Measurements from ENCODE around the gene ISL1. TPM values are rescaled to one million over a fixed set of nuclear protein-coding genes. Genes with fewer than 3 reads are reported as not detected.

ISL1 gene
- total and polyA plus RNA-seq, 2 of the 4 experiments (the other 2 are of a cell fraction), result under 0.01 TPM; not detected in 1

DNA sequence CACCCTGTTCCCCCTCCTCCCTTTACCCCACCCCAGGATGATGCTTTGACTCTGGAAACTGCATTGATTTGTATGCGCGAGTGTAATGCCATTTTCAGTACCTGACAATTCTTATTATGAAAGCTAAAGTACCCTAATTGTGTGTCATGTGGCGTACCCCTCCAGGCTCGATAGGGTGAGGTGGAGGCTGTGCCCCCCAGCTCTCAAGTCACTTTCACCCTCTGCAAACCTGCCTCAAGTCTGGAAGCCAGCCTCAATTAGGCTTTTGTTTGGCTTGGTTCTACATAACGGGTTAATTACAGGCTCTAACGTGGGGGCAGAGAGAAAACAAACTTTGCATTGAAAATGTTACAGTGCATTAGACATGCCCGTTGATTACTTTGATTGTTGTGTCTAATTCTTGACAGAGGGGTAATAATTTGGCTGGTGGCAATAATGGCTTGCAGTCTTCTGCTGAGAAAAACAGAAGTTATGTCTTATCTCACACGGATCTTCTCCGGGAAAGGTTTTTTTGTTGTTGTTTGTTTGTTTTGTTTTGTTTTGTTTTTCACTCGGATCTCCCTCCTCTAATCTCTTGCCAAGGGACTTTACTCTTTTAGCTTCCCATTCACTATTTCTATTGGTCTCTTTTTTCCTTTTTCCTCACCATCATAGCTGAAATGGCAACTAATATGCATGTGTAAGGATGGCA, 12.6 kb downstream of the ISL1 start:
- no peak overlapping the region for H2BK5ac ChIP-seq (ENCODE audit: low read depth, low read length, poor library complexity, severe bottlenecking)
- no peak overlapping the region for H3K27ac ChIP-seq (ENCODE audit: insufficient read depth, low read length)
- H3K4me2 ChIP-seq (ENCODE audit: low read depth, low read length), result no peak overlapping the region
- H3K79me1 ChIP-seq (ENCODE audit: low read depth in 1 of 2, low read length in 2 of 2), result no peaks in the 10 kb centered on the region
- no peak overlapping the region for H2BK120ac ChIP-seq (ENCODE audit: low read depth, low read length)
- no peak overlapping the region for H3K14ac ChIP-seq (replicated peaks; ENCODE audit: low read depth, low read length)
- no peak overlapping the region for H2AFZ ChIP-seq (replicated peaks; ENCODE audit: low read length, poor library complexity)
- 10% methylated on average over 2 of the region's 10 CpGs; no CpG with 5 or more reads in 1 of the 2 experiments for WGBS, 2 experiments (ENCODE audit: extremely low coverage in 2 of 2, insufficient read length in 1 of 2)
- H3K23ac ChIP-seq (ENCODE audit: low read depth, low read length), result no peak overlapping the region
- no peak overlapping the region for H2AK9ac ChIP-seq (replicated peaks; ENCODE audit: low read depth, low read length, poor library complexity)
- H3K9me3 ChIP-seq (ENCODE audit: control insufficient read depth, insufficient read depth, low read length), result no peaks in the 10 kb centered on the region
- POLR2A ChIA-PET (ENCODE audit: unreplicated experiment), result interaction anchor here (0.6 kb wide), 1 partner anchor 401 kb away, joined by 4 read pairs; no protein-coding TSS in a partner anchor
- TF ChIP-seq, protein P1, sequence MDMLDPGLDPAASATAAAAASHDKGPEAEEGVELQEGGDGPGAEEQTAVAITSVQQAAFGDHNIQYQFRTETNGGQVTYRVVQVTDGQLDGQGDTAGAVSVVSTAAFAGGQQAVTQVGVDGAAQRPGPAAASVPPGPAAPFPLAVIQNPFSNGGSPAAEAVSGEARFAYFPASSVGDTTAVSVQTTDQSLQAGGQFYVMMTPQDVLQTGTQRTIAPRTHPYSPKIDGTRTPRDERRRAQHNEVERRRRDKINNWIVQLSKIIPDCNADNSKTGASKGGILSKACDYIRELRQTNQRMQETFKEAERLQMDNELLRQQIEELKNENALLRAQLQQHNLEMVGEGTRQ (IDR thresholded peaks at IDR 0.05; ENCODE audit: low read depth, low read length), result no peak
- TF ChIP-seq CHD1 (IDR thresholded peaks at IDR 0.05; ENCODE audit: low read depth, low read length) (no peak), BHLHE40 (IDR thresholded peaks at IDR 0.05; ENCODE audit: low read depth, low read length) (no peak), RCOR1 (IDR thresholded peaks at IDR 0.05; ENCODE audit: insufficient replicate concordance, low read length) (no peak), FOS (IDR thresholded peaks at IDR 0.05; ENCODE audit: low read depth, low read length) (no peak), RAD21 (IDR thresholded peaks at IDR 0.05; ENCODE audit: low read length) (no peak), MXI1 (IDR thresholded peaks at IDR 0.05; ENCODE audit: borderline replicate concordance, low read depth, low read length) (no peak), CEBPB (IDR thresholded peaks at IDR 0.05; ENCODE audit: low read depth, low read length) (no peak), RFX5 (IDR thresholded peaks at IDR 0.05; ENCODE audit: low read depth, low read length) (no peak), NFE2L2 (IDR thresholded peaks at IDR 0.05; ENCODE audit: low read depth, low read length) (no peak), MAFK (IDR thresholded peaks at IDR 0.05; ENCODE audit: low read depth, low read length) (no peak)
- TF ChIP-seq, protein P2, sequence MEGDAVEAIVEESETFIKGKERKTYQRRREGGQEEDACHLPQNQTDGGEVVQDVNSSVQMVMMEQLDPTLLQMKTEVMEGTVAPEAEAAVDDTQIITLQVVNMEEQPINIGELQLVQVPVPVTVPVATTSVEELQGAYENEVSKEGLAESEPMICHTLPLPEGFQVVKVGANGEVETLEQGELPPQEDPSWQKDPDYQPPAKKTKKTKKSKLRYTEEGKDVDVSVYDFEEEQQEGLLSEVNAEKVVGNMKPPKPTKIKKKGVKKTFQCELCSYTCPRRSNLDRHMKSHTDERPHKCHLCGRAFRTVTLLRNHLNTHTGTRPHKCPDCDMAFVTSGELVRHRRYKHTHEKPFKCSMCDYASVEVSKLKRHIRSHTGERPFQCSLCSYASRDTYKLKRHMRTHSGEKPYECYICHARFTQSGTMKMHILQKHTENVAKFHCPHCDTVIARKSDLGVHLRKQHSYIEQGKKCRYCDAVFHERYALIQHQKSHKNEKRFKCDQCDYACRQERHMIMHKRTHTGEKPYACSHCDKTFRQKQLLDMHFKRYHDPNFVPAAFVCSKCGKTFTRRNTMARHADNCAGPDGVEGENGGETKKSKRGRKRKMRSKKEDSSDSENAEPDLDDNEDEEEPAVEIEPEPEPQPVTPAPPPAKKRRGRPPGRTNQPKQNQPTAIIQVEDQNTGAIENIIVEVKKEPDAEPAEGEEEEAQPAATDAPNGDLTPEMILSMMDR (conservative IDR thresholded peaks at IDR 0.05; ENCODE audit: low read depth, low read length), result no peak
- H2AK5ac ChIP-seq (ENCODE audit: low read depth, low read length), result no peak overlapping the region
- DNase-seq (no peak), ATAC-seq (ENCODE audit: low read depth) (no peak)
- no peak overlapping the region for H4K8ac ChIP-seq (ENCODE audit: low read depth in 2 of 2, low read length in 2 of 2)
- no peak overlapping the region for H4K5ac ChIP-seq (ENCODE audit: low read depth, low read length)
- H3K4me1 ChIP-seq (ENCODE audit: control insufficient read depth, insufficient read depth, low read length), result no peaks in the 10 kb centered on the region
- no peak overlapping the region for H3K9ac ChIP-seq (ENCODE audit: low read depth, low read length)
- H3K4ac ChIP-seq (ENCODE audit: low read depth, low read length), result no peak overlapping the region
- H3K27me3 ChIP-seq (ENCODE audit: control insufficient read depth, insufficient read depth, low read length), result peaks cover 10% of the 10 kb centered on the region
- H2BK20ac ChIP-seq (ENCODE audit: low read depth, low read length), result no peak overlapping the region
- BruUV-seq (replicated peaks), result no TSS peak
- H3K36me3 ChIP-seq (ENCODE audit: control insufficient read depth, insufficient read depth, low read length), result no peaks in the 10 kb centered on the region
- H3K4me3 ChIP-seq (ENCODE audit: insufficient read depth, low read depth, low read length), result no peak overlapping the region
- intact Hi-C loops (cut with micrococcal nuclease), result no loop called here
- in situ Hi-C loops (cut with MboI; ENCODE audit: low sequenced_read_pairs), result loop anchor here (25.0 kb wide), 1 partner anchor 1266 kb away; no protein-coding TSS in a partner anchor
- no peak overlapping the region for H3K56ac ChIP-seq (ENCODE audit: extremely low read depth, insufficient read depth, low read length)
- CTCF ChIA-PET, result no interaction called here
- H3K9me1 ChIP-seq (ENCODE audit: insufficient read depth, low read length), result no peaks in the 10 kb centered on the region
- H4K20me1 ChIP-seq (ENCODE audit: insufficient read depth, low read length), result no peaks in the 10 kb centered on the region
- no peak overlapping the region for H4K91ac ChIP-seq (ENCODE audit: insufficient read depth, low read depth, low read length)
- dilution Hi-C loops (cut with HindIII; ENCODE audit: low sequenced_read_pairs, unreplicated experiment), result no loop called here
- H2BK15ac ChIP-seq (ENCODE audit: low read depth, low read length), result no peak overlapping the region
- H3K18ac ChIP-seq (ENCODE audit: low read depth, low read length), result no peak overlapping the region
